GM11168 (cell line): ENCODE results near the gene DAZ2.
"Not testable (repeated sequence)": the region's sequence is repeated elsewhere in the genome, so short reads cannot be mapped to it uniquely, and the experiment has no call there.

Experiments used
- in situ Hi-C: fragments of 300-500 bp; cut with MboI; formaldehyde crosslinking; loops from one replicate; pipeline ENCODE4 v1.12.0; 2022; ENCODE audit warnings: low sequenced_read_pairs; ENCODE audit not compliant: unreplicated experiment

DAZ2 gene

GRCh38 chrY:23219233-23219632 is at the start of gene DAZ2:
Gene DAZ2 (plus strand): TSS chrY:23219533. CDS start chrY:23219741, 208 bp downstream.
- in situ Hi-C loops = not testable (repeated sequence)

- in situ Hi-C loops = not testable (repeated sequence)
Observed at GRCh38 chrY:23198908-23199307, 20.4 kb upstream of the DAZ2 start, which contains the start of gene DAZ1. Gene DAZ1 (minus strand): TSS chrY:23199008. CDS start chrY:23198800, 208 bp downstream.

- in situ Hi-C loops = not testable (repeated sequence)
Observed at GRCh38 chrY:23207455-23207854, 11.9 kb upstream of the DAZ2 start.

GRCh38 chrY:23209802-23210495 is 9.4 kb upstream of the DAZ2 start:
- in situ Hi-C loops = not testable (repeated sequence)

GRCh38 chrY:23210681-23211080 is 8.7 kb upstream of the DAZ2 start:
- in situ Hi-C loops = not testable (repeated sequence)
